Psoas muscle (tissue), 8 donors: ENCODE measurements around the gene LMOD3. TPM values are rescaled to one million over a fixed set of nuclear protein-coding genes. Genes with fewer than 3 reads are reported as not detected.

ENCODE experiments used
- ATAC-seq, 4 donors: fragments of 200-7000 bp; cut with Tn5 transposase; one replicate each; pipeline ENCODE4 v1.9.1; 2020; ENCODE audit warnings: moderate library complexity in 3 of 4, mild to moderate bottlenecking in 2 of 4
- DNase-seq, 2 donors: peaks; one replicate each; pipeline ENCODE4 v3.0.0-alpha.2; 2020
- H3K27ac ChIP-seq: fragments of 200-600 bp; one replicate; pipeline ENCODE4 v1.8.0; 2022
- H3K27me3 ChIP-seq, 3 donors: fragments of 200-600 bp in 1 of 3; one replicate each; pipeline versions ENCODE4 v1.6.1 to v1.8.0; 2013 to 2022; ENCODE audit warnings: low read length in 2 of 3, mild to moderate bottlenecking in 2 of 3, moderate library complexity in 1 of 3; ENCODE audit not compliant: insufficient read depth in 3 of 3
- H3K36me3 ChIP-seq, 2 donors: fragments of 200-600 bp in 1 of 2; one replicate each; pipeline versions ENCODE4 v1.6.1 to v1.8.0; 2013 to 2022; ENCODE audit warnings: low read depth in 1 of 2, mild to moderate bottlenecking in 1 of 2, moderate library complexity in 1 of 2; ENCODE audit not compliant: insufficient read depth in 1 of 2
- H3K4me1 ChIP-seq: fragments of 200-600 bp; one replicate; pipeline ENCODE4 v1.8.0; 2022
- H3K4me3 ChIP-seq: fragments of 200-600 bp; one replicate; pipeline ENCODE4 v1.8.0; 2022; ENCODE audit warnings: mild to moderate bottlenecking
- H3K9me3 ChIP-seq: fragments of 200-600 bp; one replicate; pipeline ENCODE4 v1.8.0; 2022
- CTCF ChIP-seq: fragments of 200-600 bp; IDR thresholded peaks from one replicate; pipeline ENCODE4 v1.8.0; 2022; ENCODE audit warnings: antibody characterized with exemption
- WGBS, 3 donors: extraction: QIAGEN DNeasy Blood & Tissue Kit; methylation state at CpG; one replicate each; pipeline versions ENCODE4 v1.1.6 to v1.1.7; 2013; 5-methylcytosine and 5-hydroxymethylcytosine counted together
- intact Hi-C, 2 donors: fragments of 100-400 bp; cut with DNase I; formaldehyde crosslinking; loops; one replicate each; pipeline versions ENCODE4 v1.11.0 to v1.14.2; 2022
- polyA plus RNA-seq, 3 donors: library from polyadenylated mRNA; stranded (reverse); fragments of 200-250 nt; gene quantifications; one replicate each; pipeline ENCODE4 v1.2.3, GENCODE V29; 2013
- total RNA-seq, 4 donors: library from RNA; stranded (reverse); fragmentation: NEBNext Ultra II Directional in 2 of 4; extraction: Animal tissue kit (Norgen Biotek cat#: 25700) in 2 of 4; gene quantifications; one replicate each; pipeline versions ENCODE4 v1.2.1 to v1.2.4, GENCODE V29; 2021 to 2023
- donor health status: healthy with polysubstance abuse.
- donor health status: DM: no; HTN: no; CAD: no; lungs with moderate emphysema.
- donor health status: Bipolar disorder and iron deficiency.
- donor health status: healthy.
- donor health status: DM: yes; HTN: yes; CAD: no.
- donor health status: DM: no; HTN: no; CAD: no.
- donor health status: DM: no; HTN: no; CAD: no.
- donor health status: DM: yes; HTN: yes; CAD: no.

The LMOD3 gene
- total and polyA plus RNA-seq, 7 donors, result 9.0 to 258 (median 133) TPM

GRCh38 chr3:69102384-69102783, 20.0 kb downstream of the LMOD3 start:
- peak overlapping the region; percentile 98 for H3K27ac ChIP-seq
- ATAC-seq, result peak in 3 of 4 donors; percentile 30 to 34 (median 31)
- intact Hi-C loops, result no loop called here

GRCh38 chr3:69099576-69099975, 22.8 kb downstream of the LMOD3 start:
- ATAC-seq (no peak), DNase-seq (no peak)
- WGBS, 3 donors, result 60 to 92% (median 64%) methylated on average over 4 of the region's 4 CpGs
- H3K36me3 ChIP-seq, result peaks cover 13 to 53% of the 10 kb centered on the region in 2 donors
- H3K4me1 ChIP-seq, result peaks cover 68% of the 10 kb centered on the region
- no peak overlapping the region for H3K4me3 ChIP-seq
- no peak for TF ChIP-seq CTCF
- H3K27me3 ChIP-seq, result no peaks in the 10 kb centered on the region
- no peaks in the 10 kb centered on the region for H3K9me3 ChIP-seq
- H3K27ac ChIP-seq, result peak overlapping the region; percentile 98
- intact Hi-C loops, result no loop called here

More at GRCh38 chr3:69102384-69102783, 20.0 kb downstream of the LMOD3 start:
- H3K4me1 ChIP-seq, result peaks cover 59% of the 10 kb centered on the region
- H3K27me3 ChIP-seq, result no peaks in the 10 kb centered on the region
- H3K36me3 ChIP-seq, result peaks cover 9 to 77% of the 10 kb centered on the region in 2 donors
- H3K4me3 ChIP-seq, result no peak overlapping the region
- DNase-seq, result no peak
- H3K9me3 ChIP-seq, result no peaks in the 10 kb centered on the region
- TF ChIP-seq CTCF, result no peak
- 75 to 89% (median 76%) methylated on average over 4 of the region's 4 CpGs for WGBS, 3 donors

- H3K4me1 ChIP-seq, result peaks cover 73% of the 10 kb centered on the region
- peaks cover 5 to 33% of the 10 kb centered on the region in 2 donors for H3K36me3 ChIP-seq
- WGBS, 3 donors, result 82 to 92% (median 83%) methylated on average over 9 of the region's 9 CpGs
- ATAC-seq (no peak), DNase-seq (no peak)
- H3K4me3 ChIP-seq, result no peak overlapping the region
- H3K27ac ChIP-seq, result peak overlapping the region; percentile 98
- intact Hi-C loops, result no loop called here
- no peaks in the 10 kb centered on the region for H3K27me3 ChIP-seq
- H3K9me3 ChIP-seq, result no peaks in the 10 kb centered on the region
- TF ChIP-seq CTCF, result no peak
Observed at GRCh38 chr3:69097407-69098086, 24.8 kb downstream of the LMOD3 start.

- H3K36me3 ChIP-seq, result peaks cover 5 to 21% of the 10 kb centered on the region in 2 donors
- TF ChIP-seq CTCF, result no peak
Observed at GRCh38 chr3:69096299-69096698, 26.1 kb downstream of the LMOD3 start.

More at GRCh38 chr3:69096299-69096698, 26.1 kb downstream of the LMOD3 start:
- no peaks in the 10 kb centered on the region for H3K9me3 ChIP-seq
- H3K4me3 ChIP-seq, result no peak overlapping the region
- H3K27me3 ChIP-seq, result no peaks in the 10 kb centered on the region
- peak overlapping the region; percentile 98 for H3K27ac ChIP-seq
- DNase-seq, result no peak
- no peak for ATAC-seq
- intact Hi-C loops, result no loop called here
- 82 to 100% (median 87%) methylated on average over 2 to 5 of the region's 5 CpGs for WGBS, 3 donors
- H3K4me1 ChIP-seq, result peaks cover 77% of the 10 kb centered on the region
